Heart left ventricle (tissue), 13 donors: ENCODE results near the gene LPP.

Source experiments
- CTCF ChIP-seq, 12 donors: fragments of 200-600 bp; sonication (generic) in 4 of 12; IDR thresholded peaks; one replicate each; pipeline versions ENCODE4 v1.5.0 to v1.8.0; 2018 to 2022; ENCODE audit warnings: antibody characterized with exemption in 12 of 12, mild to moderate bottlenecking in 5 of 12
- POLR2A ChIP-seq, 2 donors: fragments of 450-650 bp; IDR thresholded peaks; one replicate each; pipeline ENCODE4 v1.6.1; 2017; ENCODE audit warnings: antibody characterized with exemption in 2 of 2, mild to moderate bottlenecking in 2 of 2, moderate library complexity in 2 of 2
- donor health status: ischemic (EF 13 %, LVEDD 7.1; RV severe dilation, severe dysfunction).
- donor health status: DM: no; HTN: yes; CAD: no.
- donor health status: DM: no; HTN: no; CAD: no.
- donor health status: ischemic (EF 25% LVEDD 6.9; RV normal size, moderate dysfunction).
- donor health status: ischemic (EF 25% LVEDD 5.7; RV mildly dilated, moderate dysfunction).
- donor health status: ischemic (EF 35%, LVEDD 5.7; RV mildly dilated, moderate dysfunction).
- donor health status: nonischemic (EF 11% LVEDD 7.7; RV severe dilation, severe dysfunction).
- donor health status: DM: yes; HTN: yes; CAD: no.
- donor health status: PGD.
- donor health status: ischemic (EF 29% LVEDD 5.4; RV normal size, mild dysfunction).
- donor health status: nonischemic (EF 23%, LVEDD 6.1; RV moderate dilation, normal function).

GRCh38 chr3:188674595-188674994, 520.6 kb downstream of the LPP start:
- TF ChIP-seq CTCF (IDR thresholded peaks at IDR 0.05) (no peak), POLR2A (IDR thresholded peaks at IDR 0.05) (no peak)
